Vagina (tissue), 2 donors: ENCODE measurements around the gene DNM3.

Experiments used
- POLR2A ChIP-seq, 2 donors: fragments of 450-650 bp; IDR thresholded peaks; one replicate each; pipeline ENCODE4 v1.6.1; 2017; ENCODE audit warnings: antibody characterized with exemption in 2 of 2, mild to moderate bottlenecking in 2 of 2, moderate library complexity in 2 of 2
- POLR2AphosphoS5 ChIP-seq, 2 donors: sonication (generic); formaldehyde crosslinking; IDR thresholded peaks; one replicate each; pipeline ENCODE4 v1.9.0; 2017; ENCODE audit warnings: antibody characterized with exemption in 2 of 2, mild to moderate bottlenecking in 2 of 2, low read depth in 1 of 2; ENCODE audit not compliant: insufficient read depth in 1 of 2
- TF ChIP-seq, protein P1 (sequence below), 3 experiments: fragments of 450-650 bp in 2 of 3; fragments of 200-600 bp in 1 of 3; sonication (generic) in 1 of 3; IDR thresholded peaks; one replicate each; pipeline ENCODE4 v1.5.1; 2017 to 2019; ENCODE audit warnings: antibody characterized with exemption in 3 of 3, mild to moderate bottlenecking in 2 of 3, moderate library complexity in 2 of 3

DNA sequence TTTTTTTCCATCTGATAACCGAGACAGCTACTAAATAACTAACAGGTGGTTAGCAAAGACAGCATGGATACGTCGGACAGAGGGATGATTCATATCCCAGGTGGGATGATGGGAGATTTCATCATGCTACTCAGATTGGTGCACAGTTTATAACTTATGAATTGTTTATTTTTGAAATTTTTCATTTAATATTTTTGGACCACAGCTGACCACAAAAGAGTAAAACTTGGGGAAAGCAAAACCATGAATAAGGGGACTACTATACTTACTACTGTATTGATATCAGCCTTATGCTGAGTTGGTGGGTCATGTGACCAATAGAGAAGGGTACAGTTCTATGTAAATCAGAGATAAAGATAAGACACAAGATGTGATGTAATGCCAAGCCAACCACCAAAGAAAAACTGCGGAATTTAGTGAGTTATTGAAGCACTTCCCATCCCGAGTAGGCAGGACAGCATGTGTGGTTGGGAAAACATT lies 331.1 kb downstream of the DNM3 start:
- TF ChIP-seq, protein P1, sequence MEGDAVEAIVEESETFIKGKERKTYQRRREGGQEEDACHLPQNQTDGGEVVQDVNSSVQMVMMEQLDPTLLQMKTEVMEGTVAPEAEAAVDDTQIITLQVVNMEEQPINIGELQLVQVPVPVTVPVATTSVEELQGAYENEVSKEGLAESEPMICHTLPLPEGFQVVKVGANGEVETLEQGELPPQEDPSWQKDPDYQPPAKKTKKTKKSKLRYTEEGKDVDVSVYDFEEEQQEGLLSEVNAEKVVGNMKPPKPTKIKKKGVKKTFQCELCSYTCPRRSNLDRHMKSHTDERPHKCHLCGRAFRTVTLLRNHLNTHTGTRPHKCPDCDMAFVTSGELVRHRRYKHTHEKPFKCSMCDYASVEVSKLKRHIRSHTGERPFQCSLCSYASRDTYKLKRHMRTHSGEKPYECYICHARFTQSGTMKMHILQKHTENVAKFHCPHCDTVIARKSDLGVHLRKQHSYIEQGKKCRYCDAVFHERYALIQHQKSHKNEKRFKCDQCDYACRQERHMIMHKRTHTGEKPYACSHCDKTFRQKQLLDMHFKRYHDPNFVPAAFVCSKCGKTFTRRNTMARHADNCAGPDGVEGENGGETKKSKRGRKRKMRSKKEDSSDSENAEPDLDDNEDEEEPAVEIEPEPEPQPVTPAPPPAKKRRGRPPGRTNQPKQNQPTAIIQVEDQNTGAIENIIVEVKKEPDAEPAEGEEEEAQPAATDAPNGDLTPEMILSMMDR (IDR thresholded peaks at IDR 0.05): no peak
- no peak for TF ChIP-seq POLR2AphosphoS5 (IDR thresholded peaks at IDR 0.05; ENCODE audit: insufficient read depth in 1 of 2, low read depth in 1 of 2)
- TF ChIP-seq POLR2A (IDR thresholded peaks at IDR 0.05): no peak
